Right lobe of liver (tissue), 6 donors: ENCODE results near the gene TNS3. TPM values are rescaled to one million over a fixed set of nuclear protein-coding genes. Genes with fewer than 3 reads are reported as not detected.

Experiments used
- ATAC-seq, 4 donors: fragments of 200-7000 bp; cut with Tn5 transposase; one replicate each; pipeline ENCODE4 v1.9.1; 2020; ENCODE audit warnings: mild to moderate bottlenecking in 4 of 4, moderate library complexity in 4 of 4
- DNase-seq, 3 donors: peaks; one replicate each; pipeline ENCODE4 v3.0.0-alpha.2; 2020
- H3K27ac ChIP-seq, 3 donors: fragments of 200-600 bp; one replicate each; pipeline ENCODE4 v1.8.0; 2022
- H3K27me3 ChIP-seq, 2 donors: fragments of 200-600 bp; one replicate each; pipeline ENCODE4 v1.8.0; 2022
- H3K36me3 ChIP-seq, 4 donors: fragments of 200-600 bp; sonication (generic) in 1 of 4; one replicate each; pipeline versions ENCODE4 v1.5.1 to v1.8.0; 2017 to 2022; ENCODE audit warnings: control low read depth in 1 of 4
- H3K4me1 ChIP-seq, 4 donors: fragments of 200-600 bp; sonication (generic) in 1 of 4; one replicate each; pipeline versions ENCODE4 v1.5.1 to v1.8.0; 2017 to 2022; ENCODE audit warnings: control low read depth in 1 of 4
- H3K4me3 ChIP-seq, 3 donors: fragments of 200-600 bp; one replicate each; pipeline ENCODE4 v1.8.0; 2022
- H3K9me3 ChIP-seq, 4 donors: fragments of 200-600 bp; sonication (generic) in 1 of 4; one replicate each; pipeline versions ENCODE4 v1.5.1 to v1.8.0; 2017 to 2022; ENCODE audit warnings: control low read depth in 1 of 4
- CTCF ChIP-seq, 4 donors: fragments of 200-600 bp in 3 of 4; fragments of 450-650 bp in 1 of 4; IDR thresholded peaks; one replicate each; pipeline versions ENCODE4 v1.5.1 to v1.8.0; 2016 to 2022; ENCODE audit warnings: antibody characterized with exemption in 4 of 4, mild to moderate bottlenecking in 2 of 4
- POLR2A ChIP-seq: fragments of 450-650 bp; IDR thresholded peaks from one replicate; pipeline ENCODE4 v1.6.1; 2017; ENCODE audit warnings: antibody characterized with exemption, mild to moderate bottlenecking
- WGBS: methylation state at CpG from one replicate; pipeline ENCODE4 v1.1.6; 2018; ENCODE audit warnings: low coverage, low lambda C conversion rate; ENCODE audit not compliant: insufficient coverage; ENCODE audit errors: missing lambda C conversion rate; 5-methylcytosine and 5-hydroxymethylcytosine counted together
- intact Hi-C, 2 donors: fragments of 100-400 bp; cut with DNase I; formaldehyde crosslinking; loops; one replicate each; pipeline versions ENCODE4 v1.11.2 to v1.14.1; 2022
- total RNA-seq, 6 experiments: library from RNA; depleted of rRNA in 2 of 6; stranded (reverse); fragments of >200 nt in 2 of 6; fragmentation: NEBNext Ultra II Directional in 3 of 6; extraction: Animal tissue kit (Norgen Biotek cat#: 25700) in 3 of 6; gene quantifications; one replicate each; pipeline versions ENCODE4 v1.1.0 to v1.2.4, GENCODE V29; 2016 to 2023
- donor health status: DM: no; HTN: yes; CAD: no.
- donor health status: DM: no; HTN: no; CAD: no.
- donor health status: DM: no; HTN: no; CAD: no.
- donor health status: DM: no; HTN: yes; CAD: no.
- donor health status: DM: no; HTN: yes; CAD: no.

Gene TNS3
- total RNA-seq, 6 experiments from 2014 or later: 51.2 to 95.0 (median 58.4) TPM

GRCh38 chr7:47439181-47439667 is 142.7 kb downstream of the TNS3 start:
- Histone ChIP-seq H3K27me3 (no peaks in the 10 kb centered on the region), H3K27ac (no peak overlapping the region), H3K4me3 (no peak overlapping the region), H3K36me3 (peaks cover 7 to 35% (median 21%) of the 10 kb centered on the region in 4 donors), H3K9me3 (no peaks in the 10 kb centered on the region), H3K4me1 (peaks cover 0 to 26% (median 9%) of the 10 kb centered on the region in 4 donors)
- no peak for TF ChIP-seq POLR2A
- no peak for TF ChIP-seq CTCF (IDR thresholded peaks at IDR 0.05)
- DNase-seq (no peak), ATAC-seq (no peak)
- intact Hi-C loops: no loop called here
- 94% methylated on average over 11 of the region's 17 CpGs for WGBS

- Histone ChIP-seq H3K27me3 (no peaks in the 10 kb centered on the region), H3K4me3 (no peak overlapping the region), H3K4me1 (peaks cover 0 to 20% (median 9%) of the 10 kb centered on the region in 4 donors), H3K36me3 (peaks cover 7 to 40% (median 25%) of the 10 kb centered on the region in 4 donors), H3K9me3 (no peaks in the 10 kb centered on the region), H3K27ac (no peak overlapping the region)
- no peak for DNase-seq
- 72% methylated on average over 2 of the region's 5 CpGs for WGBS
- ATAC-seq: no peak
- intact Hi-C loops: no loop called here
- TF ChIP-seq POLR2A (no peak), CTCF (IDR thresholded peaks at IDR 0.05) (no peak)
Observed at GRCh38 chr7:47438411-47439029, 143.4 kb downstream of the TNS3 start.

- Histone ChIP-seq H3K27me3 (no peaks in the 10 kb centered on the region), H3K4me1 (no peaks in the 10 kb centered on the region), H3K4me3 (no peak overlapping the region), H3K9me3 (no peaks in the 10 kb centered on the region), H3K27ac (no peak overlapping the region), H3K36me3 (peaks cover 7 to 51% (median 26%) of the 10 kb centered on the region in 4 donors)
- peak; percentile 56 to 62 (median 59) for TF ChIP-seq CTCF (IDR thresholded peaks at IDR 0.05)
- TF ChIP-seq POLR2A: no peak
- ATAC-seq: peak; percentile 70 to 84 (median 76)
- intact Hi-C loops: no loop called here
- WGBS: 22% methylated on average over 5 of the region's 5 CpGs
- DNase-seq: no peak
Observed at GRCh38 chr7:47435889-47436312, 146.0 kb downstream of the TNS3 start.

GRCh38 chr7:47433564-47433895 is 148.4 kb downstream of the TNS3 start:
- TF ChIP-seq POLR2A (no peak), CTCF (IDR thresholded peaks at IDR 0.05) (no peak)
- Histone ChIP-seq H3K27ac (peak overlapping the region in 2 of 3 donors; percentile 16 to 28), H3K9me3 (no peaks in the 10 kb centered on the region), H3K4me3 (no peak overlapping the region), H3K36me3 (peaks cover 7 to 40% (median 18%) of the 10 kb centered on the region in 4 donors), H3K4me1 (peaks cover 0 to 3% (median 2%) of the 10 kb centered on the region in 4 donors), H3K27me3 (no peaks in the 10 kb centered on the region)
- DNase-seq (no peak), ATAC-seq (no peak)
- intact Hi-C loops: no loop called here
- 80% methylated on average over 2 of the region's 2 CpGs for WGBS
